Fibroblast of lung (primary cell): ENCODE results near the gene CHST12. TPM values are rescaled to one million over a fixed set of nuclear protein-coding genes. Genes with fewer than 3 reads are reported as not detected.

Experiments
- DNase-seq, 2 donors: peaks; one replicate each; pipeline versions ENCODE4 v3.0.0 to v3.0.0-alpha.2; 2010; ENCODE audit warnings: low read depth in 2 of 2
- H2AFZ ChIP-seq: 2 replicates; pipeline ENCODE4 v1.5.1; 2012; ENCODE audit warnings: low read length, control low read depth, inconsistent platforms
- H3K27ac ChIP-seq: 2 replicates; pipeline ENCODE4 v1.5.1; 2011; ENCODE audit warnings: low read length, control low read depth; ENCODE audit not compliant: insufficient read depth
- H3K27me3 ChIP-seq: 2 replicates; pipeline ENCODE4 v1.5.1; 2011; ENCODE audit warnings: mild to moderate bottlenecking, low read length; ENCODE audit not compliant: control insufficient read depth, insufficient read depth
- H3K36me3 ChIP-seq: 2 replicates; pipeline ENCODE4 v1.5.1; 2011; ENCODE audit warnings: low read length; ENCODE audit not compliant: control insufficient read depth, insufficient read depth
- H3K4me1 ChIP-seq: 2 replicates; pipeline ENCODE4 v1.5.1; 2011; ENCODE audit warnings: low read length; ENCODE audit not compliant: control insufficient read depth, insufficient read depth; ENCODE audit errors: extremely low read depth
- H3K4me2 ChIP-seq: 2 replicates; pipeline ENCODE4 v1.5.1; 2011; ENCODE audit warnings: low read length, control low read depth; ENCODE audit not compliant: insufficient read depth; ENCODE audit errors: extremely low read depth
- H3K4me3 ChIP-seq, 4 experiments: fragments of 200-600 bp in 1 of 4; sonication (generic) in 1 of 4; replicated peaks in 1 of 4; 2 replicates each; pipeline ENCODE4 v1.5.1; 2011 to 2016; ENCODE audit warnings: low read length in 4 of 4, low read depth in 3 of 4, mild to moderate bottlenecking in 3 of 4, control low read depth in 2 of 4, inconsistent platforms in 1 of 4, mixed read lengths in 1 of 4; ENCODE audit not compliant: insufficient read depth in 1 of 4; ENCODE audit errors: control extremely low read depth in 1 of 4
- H3K79me2 ChIP-seq: 2 replicates; pipeline ENCODE4 v1.5.1; 2012; ENCODE audit warnings: mild to moderate bottlenecking, low read length, inconsistent platforms; ENCODE audit not compliant: control insufficient read depth, insufficient read depth
- H3K9ac ChIP-seq: 2 replicates; pipeline ENCODE4 v1.5.1; 2011; ENCODE audit warnings: mild to moderate bottlenecking, low read length, control low read depth; ENCODE audit not compliant: insufficient read depth
- H3K9me3 ChIP-seq: 2 replicates; pipeline ENCODE4 v1.5.1; 2012; ENCODE audit warnings: low read depth, low read length; ENCODE audit not compliant: control insufficient read depth, insufficient read depth
- H4K20me1 ChIP-seq: 2 replicates; pipeline ENCODE4 v1.5.1; 2011; ENCODE audit warnings: low read length; ENCODE audit not compliant: control insufficient read depth, insufficient read depth; ENCODE audit errors: extremely low read depth
- EZH2 ChIP-seq: IDR thresholded peaks from 2 replicates; pipeline ENCODE4 v1.5.1; 2012; ENCODE audit warnings: low read length, control low read depth, mild to moderate bottlenecking; ENCODE audit errors: missing control alignments
- polyA plus RNA-seq, 2 donors: library from polyadenylated mRNA; depleted of rRNA in 1 of 2; stranded (reverse) in 1 of 2; unstranded in 1 of 2; fragments of >200 nt; gene quantifications; 2 replicates each; pipeline ENCODE4 v1.2.1, GENCODE V29; 2011 to 2012; ENCODE audit warnings: missing spikeins in 1 of 2
- total RNA-seq: library from RNA; depleted of rRNA; stranded (reverse); fragments of >200 nt; gene quantifications from 2 replicates; pipeline ENCODE4 v1.2.1, GENCODE V29; 2014
- TF ChIP-seq, protein P1 (sequence below), 2 donors: IDR thresholded peaks in 1 of 2; conservative IDR thresholded peaks in 1 of 2; 1 replicate in 1 of 2; 2 replicates in 1 of 2; pipeline ENCODE4 v1.5.1; 2011 to 2012; ENCODE audit warnings: low read length in 2 of 2, control low read depth in 1 of 2, inconsistent platforms in 1 of 2, low read depth in 1 of 2, mild to moderate bottlenecking in 1 of 2

CHST12 gene
- total and polyA plus RNA-seq, 2 donors (not counting 1 experiment from before 2014, with no cell fraction given), result 3.5 to 9.5 TPM

DNA sequence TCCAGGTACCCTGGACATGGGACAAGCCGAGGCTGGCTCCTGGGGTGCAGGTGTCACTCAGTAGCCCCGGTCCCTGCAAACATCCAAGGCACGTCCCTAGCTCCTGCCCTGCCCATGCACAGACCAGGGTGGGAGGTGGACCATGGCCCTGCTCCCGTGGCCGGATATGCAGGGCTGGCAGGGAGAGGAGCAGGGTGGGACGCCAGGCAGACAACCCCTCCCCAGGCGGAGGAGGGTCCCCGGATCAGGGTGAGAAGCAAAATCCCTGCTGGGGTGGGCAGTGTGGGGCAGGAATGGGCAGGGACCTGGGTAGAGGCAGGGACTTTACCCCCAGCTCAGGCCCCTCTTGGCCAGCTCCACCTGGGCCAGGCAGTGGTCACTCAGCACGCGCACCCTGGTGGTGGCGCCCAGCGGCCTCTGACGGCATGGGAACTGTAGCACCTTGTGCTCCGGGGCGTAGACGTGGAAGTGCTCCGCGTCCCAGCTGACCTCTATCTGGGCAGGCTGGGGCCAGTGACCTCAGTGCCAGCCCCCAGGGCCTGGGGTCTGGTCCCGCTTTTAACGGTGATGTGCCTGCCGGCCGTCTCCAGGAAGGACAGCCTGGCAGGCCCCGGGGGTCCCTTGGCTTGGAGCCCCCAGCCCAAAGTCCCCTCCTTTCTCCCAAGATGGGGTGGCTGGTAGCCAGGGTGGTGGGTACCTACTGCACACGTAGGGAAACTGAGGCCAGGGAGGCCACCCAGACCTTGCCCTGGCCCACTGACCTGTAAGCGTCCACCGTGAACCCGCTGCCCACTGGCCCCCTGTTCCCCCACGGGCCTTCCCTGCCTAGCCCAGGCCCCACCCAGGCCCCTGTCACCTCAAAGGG, 71.6 kb downstream of the CHST12 start:
- Histone ChIP-seq H4K20me1 (no peaks in the 10 kb centered on the region), H3K79me2 (no peaks in the 10 kb centered on the region), H3K4me3 (no peak overlapping the region), H3K27me3 (peaks cover 2% of the 10 kb centered on the region), H3K4me2 (no peak overlapping the region), H3K9me3 (no peaks in the 10 kb centered on the region), H3K9ac (no peak overlapping the region), H3K27ac (no peak overlapping the region), H3K36me3 (no peaks in the 10 kb centered on the region), H3K4me1 (peaks cover 16% of the 10 kb centered on the region), H2AFZ (no peak overlapping the region)
- no peak for DNase-seq
- no peak for TF ChIP-seq EZH2
- TF ChIP-seq, protein P1, sequence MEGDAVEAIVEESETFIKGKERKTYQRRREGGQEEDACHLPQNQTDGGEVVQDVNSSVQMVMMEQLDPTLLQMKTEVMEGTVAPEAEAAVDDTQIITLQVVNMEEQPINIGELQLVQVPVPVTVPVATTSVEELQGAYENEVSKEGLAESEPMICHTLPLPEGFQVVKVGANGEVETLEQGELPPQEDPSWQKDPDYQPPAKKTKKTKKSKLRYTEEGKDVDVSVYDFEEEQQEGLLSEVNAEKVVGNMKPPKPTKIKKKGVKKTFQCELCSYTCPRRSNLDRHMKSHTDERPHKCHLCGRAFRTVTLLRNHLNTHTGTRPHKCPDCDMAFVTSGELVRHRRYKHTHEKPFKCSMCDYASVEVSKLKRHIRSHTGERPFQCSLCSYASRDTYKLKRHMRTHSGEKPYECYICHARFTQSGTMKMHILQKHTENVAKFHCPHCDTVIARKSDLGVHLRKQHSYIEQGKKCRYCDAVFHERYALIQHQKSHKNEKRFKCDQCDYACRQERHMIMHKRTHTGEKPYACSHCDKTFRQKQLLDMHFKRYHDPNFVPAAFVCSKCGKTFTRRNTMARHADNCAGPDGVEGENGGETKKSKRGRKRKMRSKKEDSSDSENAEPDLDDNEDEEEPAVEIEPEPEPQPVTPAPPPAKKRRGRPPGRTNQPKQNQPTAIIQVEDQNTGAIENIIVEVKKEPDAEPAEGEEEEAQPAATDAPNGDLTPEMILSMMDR (conservative IDR thresholded peaks at IDR 0.05 in 1 of 2, IDR thresholded peaks at IDR 0.05 in 1 of 2; ENCODE audit: low read depth in 1 of 2, low read length in 2 of 2), result no peak

DNA sequence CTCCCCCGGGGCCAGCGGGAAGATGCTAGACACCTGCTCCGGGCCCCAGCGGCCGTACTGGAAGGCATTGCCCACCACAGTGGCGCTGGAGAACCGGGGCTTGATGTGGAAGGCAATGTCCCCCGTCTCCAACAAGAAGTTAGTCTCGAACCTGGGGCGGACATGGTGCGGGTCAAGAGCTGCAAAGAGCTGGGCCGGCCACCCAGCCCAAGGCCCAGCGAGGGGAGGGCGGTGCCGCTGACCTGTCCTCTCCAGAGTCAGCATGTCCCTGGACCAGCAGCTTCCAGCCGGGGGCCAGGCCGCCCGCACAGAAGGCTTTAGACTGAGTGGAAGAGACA, 72.2 kb downstream of the CHST12 start:
- Histone ChIP-seq H3K79me2 (no peaks in the 10 kb centered on the region), H3K9me3 (no peaks in the 10 kb centered on the region), H2AFZ (no peak overlapping the region), H3K36me3 (no peaks in the 10 kb centered on the region), H3K4me3 (no peak overlapping the region), H3K4me1 (peaks cover 16% of the 10 kb centered on the region), H3K4me2 (no peak overlapping the region), H4K20me1 (no peaks in the 10 kb centered on the region), H3K27ac (no peak overlapping the region), H3K9ac (no peak overlapping the region), H3K27me3 (peaks cover 5% of the 10 kb centered on the region)
- DNase-seq, result no peak
- no peak for TF ChIP-seq EZH2

DNA sequence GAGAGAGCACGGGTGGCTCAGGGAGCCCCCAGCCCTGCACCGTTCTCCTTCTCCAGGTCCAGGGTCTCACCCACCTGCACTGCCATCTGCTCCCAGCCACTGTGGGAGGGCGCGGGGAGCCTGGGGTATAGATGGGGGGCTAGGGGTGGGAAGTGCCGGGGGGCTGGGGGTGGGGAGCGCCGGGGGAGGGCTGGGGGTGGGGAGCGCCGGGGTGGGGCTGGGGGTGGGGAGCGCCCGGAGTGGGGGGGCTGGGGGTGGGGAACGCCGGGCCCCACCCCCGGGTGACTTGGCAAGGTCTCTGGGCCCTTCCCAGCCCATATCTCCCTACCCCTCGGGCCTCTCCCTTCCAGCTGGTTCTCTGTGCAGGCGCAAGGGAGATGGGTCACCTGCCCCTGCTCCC, 72.9 kb downstream of the CHST12 start, which contains the start of gene GRIFIN:
GRIFIN (minus strand) TSS at position 101 of the 400 bp plus-strand sequence; CDS start at position 86, 15 bp downstream.
- no peak within 1 kb of the TSS for H3K9ac ChIP-seq
- no peaks in the 10 kb centered on the region for H4K20me1 ChIP-seq
- H3K79me2 ChIP-seq, result no peaks in the 10 kb centered on the region
- H3K4me1 ChIP-seq, result peaks cover 13% of the 10 kb centered on the region
- TF ChIP-seq, protein P1 (conservative IDR thresholded peaks at IDR 0.05 in 1 of 2, IDR thresholded peaks at IDR 0.05 in 1 of 2; ENCODE audit: low read depth in 1 of 2, low read length in 2 of 2), result no peak
- TF ChIP-seq EZH2, result no peak
- H3K36me3 ChIP-seq, result no peaks in the 10 kb centered on the region
- H3K4me2 ChIP-seq, result no peak within 1 kb of the TSS
- no peak within 1 kb of the TSS for H3K4me3 ChIP-seq
- H3K9me3 ChIP-seq, result no peaks in the 10 kb centered on the region
- H3K27ac ChIP-seq, result no peak within 1 kb of the TSS
- H3K27me3 ChIP-seq, result peaks cover 6% of the 10 kb centered on the region
- no peak for DNase-seq
- no peak within 1 kb of the TSS for H2AFZ ChIP-seq
